ENCODE results near the gene CLCNKA.
"Not testable (repeated sequence)": the region's sequence is repeated elsewhere in the genome, so short reads cannot be mapped to it uniquely, and the experiment has no call there.

Gene CLCNKA

GRCh38 chr1:16033103-16033632 is 11.3 kb downstream of the CLCNKA start:
- not testable (repeated sequence) for H3K4me1 ChIP-seq (ENCODE audit: insufficient read depth, low read length); H3K4me3 ChIP-seq (ENCODE audit: low read length); H3K27ac ChIP-seq (ENCODE audit: low read length); H3K27me3 ChIP-seq (ENCODE audit: insufficient read depth, low read length); H3K36me3 ChIP-seq (ENCODE audit: insufficient read depth, low read depth, low read length); H3K9ac ChIP-seq (ENCODE audit: low read depth, low read length); H3K9me3 ChIP-seq (ENCODE audit: insufficient read depth, low read depth, low read length)

GRCh38 chr1:16036461-16036860 is 14.6 kb downstream of the CLCNKA start:
- H3K4me1 ChIP-seq (ENCODE audit: insufficient read depth, low read length); H3K9me3 ChIP-seq (ENCODE audit: insufficient read depth, low read depth, low read length); H3K27ac ChIP-seq (ENCODE audit: low read length); H3K9ac ChIP-seq (ENCODE audit: low read depth, low read length); H3K36me3 ChIP-seq (ENCODE audit: insufficient read depth, low read depth, low read length); H3K27me3 ChIP-seq (ENCODE audit: insufficient read depth, low read length); H3K4me3 ChIP-seq (ENCODE audit: low read length): not testable (repeated sequence)

GRCh38 chr1:16038620-16038912 is 16.7 kb downstream of the CLCNKA start:
- Histone ChIP-seq H3K27me3 (ENCODE audit: insufficient read depth, low read length) (no peaks in the 10 kb centered on the region), H3K4me1 (ENCODE audit: insufficient read depth, low read length) (no peaks in the 10 kb centered on the region), H3K36me3 (ENCODE audit: insufficient read depth, low read depth, low read length) (no peaks in the 10 kb centered on the region), H3K9me3 (ENCODE audit: insufficient read depth, low read depth, low read length) (no peaks in the 10 kb centered on the region), H3K27ac (ENCODE audit: low read length) (no peak overlapping the region), H3K4me3 (ENCODE audit: low read length) (no peak overlapping the region), H3K9ac (ENCODE audit: low read depth, low read length) (no peak overlapping the region)

- not testable (repeated sequence) for H3K9me3 ChIP-seq (ENCODE audit: insufficient read depth, low read depth, low read length); H3K36me3 ChIP-seq (ENCODE audit: insufficient read depth, low read depth, low read length); H3K27me3 ChIP-seq (ENCODE audit: insufficient read depth, low read length); H3K9ac ChIP-seq (ENCODE audit: low read depth, low read length); H3K4me1 ChIP-seq (ENCODE audit: insufficient read depth, low read length); H3K27ac ChIP-seq (ENCODE audit: low read length); H3K4me3 ChIP-seq (ENCODE audit: low read length)
Measured at GRCh38 chr1:16039871-16040270, 18.0 kb downstream of the CLCNKA start.

GRCh38 chr1:16041200-16041599 is 19.4 kb downstream of the CLCNKA start:
- no peak overlapping the region for H3K27ac ChIP-seq (ENCODE audit: low read length)
- H3K9ac ChIP-seq (ENCODE audit: low read depth, low read length), result no peak overlapping the region
- H3K4me1 ChIP-seq (ENCODE audit: insufficient read depth, low read length), result no peaks in the 10 kb centered on the region
- H3K9me3 ChIP-seq (ENCODE audit: insufficient read depth, low read depth, low read length), result no peaks in the 10 kb centered on the region
- no peak overlapping the region for H3K4me3 ChIP-seq (ENCODE audit: low read length)
- no peaks in the 10 kb centered on the region for H3K36me3 ChIP-seq (ENCODE audit: insufficient read depth, low read depth, low read length)
- no peaks in the 10 kb centered on the region for H3K27me3 ChIP-seq (ENCODE audit: insufficient read depth, low read length)

GRCh38 chr1:16042096-16042495 is 20.3 kb downstream of the CLCNKA start:
- Histone ChIP-seq H3K36me3 (ENCODE audit: insufficient read depth, low read depth, low read length) (no peaks in the 10 kb centered on the region), H3K27me3 (ENCODE audit: insufficient read depth, low read length) (no peaks in the 10 kb centered on the region; the same call in 1 of the 2 replicates), H3K4me3 (ENCODE audit: low read length) (no peak overlapping the region), H3K4me1 (ENCODE audit: insufficient read depth, low read length) (no peaks in the 10 kb centered on the region), H3K9ac (ENCODE audit: low read depth, low read length) (no peak overlapping the region), H3K27ac (ENCODE audit: low read length) (no peak overlapping the region), H3K9me3 (ENCODE audit: insufficient read depth, low read depth, low read length) (no peaks in the 10 kb centered on the region)

- H3K4me3 ChIP-seq (ENCODE audit: low read length); H3K27ac ChIP-seq (ENCODE audit: low read length); H3K4me1 ChIP-seq (ENCODE audit: insufficient read depth, low read length); H3K9me3 ChIP-seq (ENCODE audit: insufficient read depth, low read depth, low read length); H3K27me3 ChIP-seq (ENCODE audit: insufficient read depth, low read length); H3K36me3 ChIP-seq (ENCODE audit: insufficient read depth, low read depth, low read length); H3K9ac ChIP-seq (ENCODE audit: low read depth, low read length): not testable (repeated sequence)
Measured at GRCh38 chr1:16042654-16043053, 20.8 kb downstream of the CLCNKA start.

GRCh38 chr1:16043521-16043920 is 21.7 kb downstream of the CLCNKA start, which contains the start of gene CLCNKB:
TSS of gene CLCNKB (plus strand) at chr1:16043782. CDS start at chr1:16044493, 711 bp downstream.
- Histone ChIP-seq H3K9ac (ENCODE audit: low read depth, low read length) (no peak within 1 kb of the TSS), H3K4me3 (ENCODE audit: low read length) (no peak within 1 kb of the TSS), H3K36me3 (ENCODE audit: insufficient read depth, low read depth, low read length) (no peaks in the 10 kb centered on the region), H3K9me3 (ENCODE audit: insufficient read depth, low read depth, low read length) (no peaks in the 10 kb centered on the region), H3K27me3 (ENCODE audit: insufficient read depth, low read length) (no peaks in the 10 kb centered on the region; the same call in 1 of the 2 replicates), H3K4me1 (ENCODE audit: insufficient read depth, low read length) (no peaks in the 10 kb centered on the region), H3K27ac (ENCODE audit: low read length) (no peak within 1 kb of the TSS)

- Histone ChIP-seq H3K9ac (ENCODE audit: low read depth, low read length) (no peak overlapping the region), H3K27me3 (ENCODE audit: insufficient read depth, low read length) (no peaks in the 10 kb centered on the region; the same call in 1 of the 2 replicates), H3K9me3 (ENCODE audit: insufficient read depth, low read depth, low read length) (no peaks in the 10 kb centered on the region), H3K36me3 (ENCODE audit: insufficient read depth, low read depth, low read length) (no peaks in the 10 kb centered on the region), H3K4me3 (ENCODE audit: low read length) (no peak overlapping the region), H3K27ac (ENCODE audit: low read length) (no peak overlapping the region), H3K4me1 (ENCODE audit: insufficient read depth, low read length) (no peaks in the 10 kb centered on the region)
Measured at GRCh38 chr1:16043950-16044349, 22.1 kb downstream of the CLCNKA start.

- no peak overlapping the region for H3K9ac ChIP-seq (ENCODE audit: low read depth, low read length)
- H3K4me1 ChIP-seq (ENCODE audit: insufficient read depth, low read length), result no peaks in the 10 kb centered on the region; the same call in 1 of the 2 replicates
- H3K9me3 ChIP-seq (ENCODE audit: insufficient read depth, low read depth, low read length), result no peaks in the 10 kb centered on the region
- no peak overlapping the region for H3K4me3 ChIP-seq (ENCODE audit: low read length)
- H3K27me3 ChIP-seq (ENCODE audit: insufficient read depth, low read length), result no peaks in the 10 kb centered on the region; the same call in 1 of the 2 replicates
- no peaks in the 10 kb centered on the region for H3K36me3 ChIP-seq (ENCODE audit: insufficient read depth, low read depth, low read length)
- H3K27ac ChIP-seq (ENCODE audit: low read length), result no peak overlapping the region
Measured at GRCh38 chr1:16046842-16047241, 25.0 kb downstream of the CLCNKA start.

GRCh38 chr1:16047791-16048475 is 26.1 kb downstream of the CLCNKA start:
- Histone ChIP-seq H3K4me1 (ENCODE audit: insufficient read depth, low read length) (no peaks in the 10 kb centered on the region; the same call in 1 of the 2 replicates), H3K36me3 (ENCODE audit: insufficient read depth, low read depth, low read length) (no peaks in the 10 kb centered on the region), H3K27me3 (ENCODE audit: insufficient read depth, low read length) (no peaks in the 10 kb centered on the region; the same call in 1 of the 2 replicates), H3K9me3 (ENCODE audit: insufficient read depth, low read depth, low read length) (no peaks in the 10 kb centered on the region), H3K4me3 (ENCODE audit: low read length) (peak overlapping the region; percentile 71), H3K27ac (ENCODE audit: low read length) (no peak overlapping the region), H3K9ac (ENCODE audit: low read depth, low read length) (no peak overlapping the region)

GRCh38 chr1:16048573-16049189 is 26.8 kb downstream of the CLCNKA start:
- H3K36me3 ChIP-seq (ENCODE audit: insufficient read depth, low read depth, low read length), result no peaks in the 10 kb centered on the region
- H3K27me3 ChIP-seq (ENCODE audit: insufficient read depth, low read length), result no peaks in the 10 kb centered on the region; the same call in 1 of the 2 replicates
- H3K4me3 ChIP-seq (ENCODE audit: low read length), result peak overlapping the region; percentile 71
- no peaks in the 10 kb centered on the region for H3K9me3 ChIP-seq (ENCODE audit: insufficient read depth, low read depth, low read length)
- peak overlapping the region; percentile 76; the same call in 1 of the 2 replicates for H3K9ac ChIP-seq (ENCODE audit: low read depth, low read length)
- peak overlapping the region; percentile 39 for H3K27ac ChIP-seq (ENCODE audit: low read length)
- H3K4me1 ChIP-seq (ENCODE audit: insufficient read depth, low read length), result no peaks in the 10 kb centered on the region; the same call in 1 of the 2 replicates

Data from iPS-20b (cell line).